Adrenal gland (tissue), 5 donors: ENCODE results near the gene FHDC1.

Experiments used
- POLR2A ChIP-seq, 2 donors: fragments of 450-650 bp; IDR thresholded peaks; one replicate each; pipeline ENCODE4 v1.6.1; 2017; ENCODE audit warnings: antibody characterized with exemption in 2 of 2, mild to moderate bottlenecking in 2 of 2, moderate library complexity in 1 of 2
- TF ChIP-seq, protein P1 (sequence below), 6 experiments: fragments of 450-650 bp in 4 of 6; fragments of 200-600 bp in 2 of 6; sonication (generic) in 1 of 6; IDR thresholded peaks; 1 replicate in 5 of 6; 2 replicates in 1 of 6; pipeline versions ENCODE4 v1.5.1 to v1.8.0; 2016 to 2021; ENCODE audit warnings: antibody characterized with exemption in 6 of 6, mild to moderate bottlenecking in 2 of 6, moderate library complexity in 1 of 6
- donor health status: DM: no; HTN: no; CAD: no.

DNA sequence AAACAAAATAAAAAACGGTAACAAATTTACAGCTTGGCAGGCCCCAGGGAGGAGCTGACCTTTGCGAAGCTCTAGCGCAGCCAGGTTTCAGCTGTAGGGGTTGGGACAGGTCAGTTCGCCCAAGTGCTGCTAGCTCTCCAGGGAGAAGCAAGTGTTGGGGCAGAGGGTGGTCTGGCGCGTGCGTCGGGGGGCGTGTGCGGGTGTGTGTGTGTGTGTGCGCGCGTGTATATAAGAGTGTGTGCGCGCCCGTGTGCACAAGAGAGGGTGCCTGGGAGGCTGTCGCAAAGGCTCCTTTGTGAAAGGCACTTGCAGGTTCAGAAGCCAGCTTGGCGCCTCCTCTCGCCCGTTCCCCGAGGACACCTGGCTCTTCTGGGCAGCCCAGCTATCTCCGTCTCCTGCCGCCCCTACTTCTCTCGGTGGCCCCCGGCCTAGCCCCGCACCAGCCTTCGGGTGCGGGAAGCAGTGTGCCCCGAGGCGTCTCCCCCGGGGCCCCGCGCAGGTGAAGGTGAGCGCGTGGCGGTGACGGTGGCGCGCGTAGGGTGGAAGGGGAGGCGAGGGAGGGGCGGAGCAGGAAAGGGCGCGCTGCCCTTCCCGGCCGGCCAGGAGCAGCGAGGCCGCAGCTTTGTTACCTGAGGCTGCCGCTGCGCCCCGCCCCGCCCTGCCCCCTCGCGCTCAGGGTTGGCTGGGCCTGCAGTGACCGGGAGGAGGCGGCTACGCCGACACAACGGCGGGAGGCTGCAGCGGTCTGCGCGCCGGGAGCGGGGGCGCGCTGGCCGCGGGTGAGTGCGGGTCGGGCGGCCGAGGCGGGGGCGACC, at the start of gene FHDC1:
- TF ChIP-seq POLR2A (IDR thresholded peaks at IDR 0.05): no peak
- TF ChIP-seq, protein P1, sequence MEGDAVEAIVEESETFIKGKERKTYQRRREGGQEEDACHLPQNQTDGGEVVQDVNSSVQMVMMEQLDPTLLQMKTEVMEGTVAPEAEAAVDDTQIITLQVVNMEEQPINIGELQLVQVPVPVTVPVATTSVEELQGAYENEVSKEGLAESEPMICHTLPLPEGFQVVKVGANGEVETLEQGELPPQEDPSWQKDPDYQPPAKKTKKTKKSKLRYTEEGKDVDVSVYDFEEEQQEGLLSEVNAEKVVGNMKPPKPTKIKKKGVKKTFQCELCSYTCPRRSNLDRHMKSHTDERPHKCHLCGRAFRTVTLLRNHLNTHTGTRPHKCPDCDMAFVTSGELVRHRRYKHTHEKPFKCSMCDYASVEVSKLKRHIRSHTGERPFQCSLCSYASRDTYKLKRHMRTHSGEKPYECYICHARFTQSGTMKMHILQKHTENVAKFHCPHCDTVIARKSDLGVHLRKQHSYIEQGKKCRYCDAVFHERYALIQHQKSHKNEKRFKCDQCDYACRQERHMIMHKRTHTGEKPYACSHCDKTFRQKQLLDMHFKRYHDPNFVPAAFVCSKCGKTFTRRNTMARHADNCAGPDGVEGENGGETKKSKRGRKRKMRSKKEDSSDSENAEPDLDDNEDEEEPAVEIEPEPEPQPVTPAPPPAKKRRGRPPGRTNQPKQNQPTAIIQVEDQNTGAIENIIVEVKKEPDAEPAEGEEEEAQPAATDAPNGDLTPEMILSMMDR (IDR thresholded peaks at IDR 0.05): no peak
